CD4-positive, alpha-beta T cell (primary cell): ENCODE measurements around the gene PRPH. TPM values are rescaled to one million over a fixed set of nuclear protein-coding genes. Genes with fewer than 3 reads are reported as not detected.
"Not testable (repeated sequence)": the region's sequence is repeated elsewhere in the genome, so short reads cannot be mapped to it uniquely, and the experiment has no call there.

Experiments used
- ATAC-seq: fragments of 200-7000 bp; cut with Tn5 transposase; one replicate; pipeline ENCODE4 v1.10.0; 2022; ENCODE audit warnings: mild to moderate bottlenecking; ENCODE audit not compliant: poor library complexity
- CTCF ChIA-PET: fragments of 350-600 bp; sonication (Branson Sonifier 250); formaldehyde crosslinking; loops from one replicate; lab custom pipeline; 2021; ENCODE audit warnings: antibody characterized with exemption, inconsistent platforms; lab: Charles Lee
- POLR2A ChIA-PET: fragments of 350-600 bp; sonication (Branson Sonifier 250); formaldehyde crosslinking; loops from one replicate; lab custom pipeline; 2021; ENCODE audit warnings: antibody characterized with exemption, inconsistent platforms; lab: Charles Lee
- DNase-seq, 14 experiments: peaks; one replicate each; pipeline ENCODE4 v3.0.0-alpha.2; 2013 to 2020; ENCODE audit warnings: mixed read lengths in 2 of 14
- H3K27ac ChIP-seq, 2 donors: one replicate each; pipeline versions ENCODE4 v1.5.1 to v1.7.0; 2013; ENCODE audit warnings: low read length in 2 of 2, low read depth in 1 of 2, mild to moderate bottlenecking in 1 of 2
- H3K27me3 ChIP-seq, 2 experiments: 1 replicate in 1 of 2; 2 replicates in 1 of 2; pipeline versions ENCODE4 v1.6.1 to v1.7.0; 2013; ENCODE audit warnings: low read length in 2 of 2, control low read depth in 1 of 2, mild to moderate bottlenecking in 1 of 2, moderate library complexity in 1 of 2; ENCODE audit not compliant: insufficient read depth in 2 of 2, control insufficient read depth in 1 of 2
- H3K36me3 ChIP-seq: one replicate; pipeline ENCODE4 v1.6.1; 2013; ENCODE audit warnings: low read length, control low read depth; ENCODE audit not compliant: insufficient read depth
- H3K4me1 ChIP-seq: one replicate; pipeline ENCODE4 v1.6.1; 2013; ENCODE audit warnings: low read length, control low read depth; ENCODE audit not compliant: insufficient read depth
- H3K4me3 ChIP-seq: one replicate; pipeline ENCODE4 v1.5.1; 2013; ENCODE audit warnings: mild to moderate bottlenecking, low read length, moderate library complexity
- H3K9me3 ChIP-seq, 2 experiments: 1 replicate in 1 of 2; 2 replicates in 1 of 2; pipeline versions ENCODE4 v1.6.1 to v1.7.0; 2013; ENCODE audit warnings: low read length in 2 of 2, mild to moderate bottlenecking in 2 of 2, control low read depth in 1 of 2, moderate library complexity in 1 of 2; ENCODE audit not compliant: control insufficient read depth in 1 of 2, insufficient read depth in 1 of 2
- H3K27ac Mint-ChIP-seq: one replicate; pipeline ENCODE4 v1.8.0; 2020; ENCODE audit warnings: mixed read lengths
- H3K27me3 Mint-ChIP-seq: one replicate; pipeline ENCODE4 v1.8.0; 2021; ENCODE audit warnings: mixed read lengths
- H3K36me3 Mint-ChIP-seq: one replicate; pipeline ENCODE4 v1.8.0; 2021; ENCODE audit warnings: low read depth, mixed read lengths
- H3K4me1 Mint-ChIP-seq: one replicate; pipeline ENCODE4 v1.8.0; 2021; ENCODE audit warnings: low read depth, mixed read lengths
- H3K4me3 Mint-ChIP-seq: one replicate; pipeline ENCODE4 v1.8.0; 2020; ENCODE audit warnings: mild to moderate bottlenecking, mixed read lengths
- H3K9me3 Mint-ChIP-seq: one replicate; pipeline ENCODE4 v1.8.0; 2020; ENCODE audit warnings: mixed read lengths
- CTCF ChIP-seq: fragments of 200-600 bp; IDR thresholded peaks from one replicate; pipeline ENCODE4 v1.8.0; 2022; ENCODE audit warnings: antibody characterized with exemption, mild to moderate bottlenecking
- intact Hi-C, 2 experiments: fragments of 100-400 bp; cut with DNase I in 1 of 2; cut with micrococcal nuclease in 1 of 2; formaldehyde crosslinking; loops; one replicate each; pipeline versions ENCODE4 v1.15.1 to v1.9.0; 2023 to 2025; cut with DNase I, micrococcal nuclease
- total RNA-seq, 174 experiments: library from RNA in 2 of 174; stranded (reverse) in 2 of 174; gene quantifications; one replicate each; pipeline ENCODE4 v1.2.3 and lab custom pipeline; 2021 to 2026

The PRPH gene
- total RNA-seq, 2 experiments from 2014 or later: 0.56 TPM; not detected in 1

GRCh38 chr12:49332891-49333371 lies 38.0 kb downstream of the PRPH start:
- intact Hi-C loops: no loop called here
- peaks cover 30% of the 10 kb centered on the region for H3K4me1 Mint-ChIP-seq
- TF ChIP-seq CTCF: no peak
- H3K9me3 Mint-ChIP-seq: no peaks in the 10 kb centered on the region
- H3K4me3 ChIP-seq: no peak overlapping the region
- ChIA-PET POLR2A (interaction anchor here (0.6 kb wide), 1 partner anchor 9 kb away, joined by 3 read pairs; no protein-coding TSS in a partner anchor), CTCF (interaction anchor here (1.2 to 2.7 kb wide), 3 partner anchors 10 to 18 kb away, joined by 4 to 28 read pairs (median 25); partner anchors contain the start of gene DNAJC22)
- H3K27ac ChIP-seq: no peak overlapping the region
- no peaks in the 10 kb centered on the region for H3K36me3 Mint-ChIP-seq
- ATAC-seq (no peak), DNase-seq (peak in 1 of 14 experiments; percentile 15)
- H3K4me1 ChIP-seq: peaks cover 26% of the 10 kb centered on the region
- H3K27me3 Mint-ChIP-seq: peaks cover 62% of the 10 kb centered on the region
- no peak overlapping the region for H3K27ac Mint-ChIP-seq
- peaks cover 0 to 8% of the 10 kb centered on the region in 2 experiments for H3K9me3 ChIP-seq
- H3K36me3 ChIP-seq: no peaks in the 10 kb centered on the region
- H3K27me3 ChIP-seq: peaks cover 44 to 48% of the 10 kb centered on the region in 2 experiments
- H3K4me3 Mint-ChIP-seq: peak overlapping the region; percentile 1

DNA sequence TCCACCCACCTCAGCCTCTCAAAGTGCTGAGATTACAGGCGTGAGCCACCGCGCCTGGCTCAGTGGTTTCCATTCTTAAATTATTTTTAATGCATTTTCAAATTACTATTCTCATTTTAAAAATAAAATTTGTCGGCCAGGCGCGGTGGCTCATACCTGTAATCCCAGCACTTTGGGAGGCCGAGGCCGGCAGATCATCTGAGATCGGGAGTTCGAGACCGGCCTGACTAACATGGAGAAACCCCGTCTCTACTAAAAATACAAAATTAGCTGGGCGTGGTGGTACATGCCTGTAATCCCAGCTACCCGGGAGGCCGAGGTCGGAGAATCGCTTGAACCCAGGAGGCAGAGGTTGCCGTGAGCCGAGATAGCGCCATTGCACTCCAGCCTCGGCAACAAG lies 38.8 kb downstream of the PRPH start:
- peaks cover 70% of the 10 kb centered on the region for H3K27me3 Mint-ChIP-seq
- H3K36me3 Mint-ChIP-seq, intact Hi-C loops, H3K27ac Mint-ChIP-seq, H3K9me3 ChIP-seq, H3K27ac ChIP-seq, H3K36me3 ChIP-seq, H3K4me3 ChIP-seq, H3K9me3 Mint-ChIP-seq, DNase-seq, ATAC-seq, H3K4me3 Mint-ChIP-seq: not testable (repeated sequence)
- H3K27me3 ChIP-seq: peaks cover 48 to 57% of the 10 kb centered on the region in 2 experiments
- peaks cover 32% of the 10 kb centered on the region for H3K4me1 Mint-ChIP-seq
- ChIA-PET POLR2A (interaction anchor here (0.6 kb wide), 1 partner anchor 9 kb away, joined by 3 read pairs; no protein-coding TSS in a partner anchor), CTCF (interaction anchor here (0.7 to 2.7 kb wide), 2 partner anchors 9 to 14 kb away, joined by 5 to 25 read pairs; no protein-coding TSS in a partner anchor)
- H3K4me1 ChIP-seq: peaks cover 28% of the 10 kb centered on the region

DNA sequence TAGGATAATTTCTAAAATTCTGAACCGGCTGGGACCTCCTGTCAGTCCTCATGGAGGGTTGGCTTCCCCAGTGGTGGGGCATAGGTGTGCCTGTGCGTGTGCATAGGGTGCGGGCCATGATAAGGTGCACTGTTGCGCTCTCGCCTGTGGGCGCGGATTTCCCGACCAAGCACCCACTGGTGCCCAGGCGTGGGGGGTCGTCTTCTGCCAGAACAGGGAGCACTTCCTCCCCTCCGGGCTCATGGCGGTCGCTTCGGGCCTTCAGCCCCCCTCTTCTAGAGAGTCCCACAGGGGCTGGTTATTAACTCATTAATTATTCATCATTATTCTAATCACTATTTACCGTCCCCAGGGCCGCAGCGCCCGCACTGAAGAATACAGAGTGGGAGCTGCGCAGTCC lies 39.3 kb downstream of the PRPH start:
- DNase-seq (peak in 1 of 14 experiments; percentile 23), ATAC-seq (no peak)
- no peak overlapping the region for H3K27ac Mint-ChIP-seq
- peaks cover 75% of the 10 kb centered on the region for H3K27me3 Mint-ChIP-seq
- H3K4me3 Mint-ChIP-seq: no peak overlapping the region
- Histone ChIP-seq H3K4me1 (peaks cover 28% of the 10 kb centered on the region), H3K9me3 (peaks cover 0 to 8% of the 10 kb centered on the region in 2 experiments), H3K27ac (no peak overlapping the region), H3K36me3 (no peaks in the 10 kb centered on the region), H3K27me3 (peaks cover 53 to 59% of the 10 kb centered on the region in 2 experiments), H3K4me3 (no peak overlapping the region)
- ChIA-PET CTCF (no interaction called here), POLR2A (no interaction called here)
- no peak for TF ChIP-seq CTCF
- intact Hi-C loops: no loop called here
- no peaks in the 10 kb centered on the region for H3K9me3 Mint-ChIP-seq
- no peaks in the 10 kb centered on the region for H3K36me3 Mint-ChIP-seq
- peaks cover 32% of the 10 kb centered on the region for H3K4me1 Mint-ChIP-seq
